A673 (cell line): Measurements from ENCODE around the gene SCYGR6.

Experiments
- EZH2 ChIP-seq: fragments of 200-600 bp; sonication (generic); IDR thresholded peaks from 2 replicates; pipeline ENCODE4 v1.6.1; 2017; ENCODE audit warnings: borderline replicate concordance, low read depth, mild to moderate bottlenecking, mixed read lengths, antibody characterized with exemption, low read length; ENCODE audit not compliant: poor library complexity, severe bottlenecking
- TF ChIP-seq, protein P1 (sequence below): fragments of 300-800, 200-600 bp; sonication (generic); conservative IDR thresholded peaks from 2 replicates; pipeline ENCODE4 v1.5.1; 2017; ENCODE audit warnings: low read depth, mild to moderate bottlenecking, antibody characterized with exemption, low read length, moderate library complexity, mixed read lengths

DNA sequence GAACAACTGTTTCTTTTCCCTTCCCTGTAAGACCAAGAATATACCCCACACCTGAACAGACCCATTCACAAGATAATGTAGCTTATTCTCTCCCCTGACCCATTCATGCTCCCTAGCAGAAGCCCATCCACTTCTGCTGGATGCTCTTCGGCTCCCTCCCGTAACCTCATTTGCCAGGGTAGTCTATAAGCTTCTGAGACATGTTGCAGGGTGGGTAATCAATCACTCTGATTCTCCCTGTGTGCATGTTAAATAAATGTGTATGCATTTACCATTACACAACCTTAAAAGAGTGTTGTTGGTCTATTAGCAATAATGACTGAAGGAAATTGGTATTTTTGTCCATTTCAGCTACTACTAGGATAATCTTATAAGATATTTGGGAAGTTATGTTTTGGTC is 8.1 kb downstream of the SCYGR6 start:
- TF ChIP-seq, protein P1, sequence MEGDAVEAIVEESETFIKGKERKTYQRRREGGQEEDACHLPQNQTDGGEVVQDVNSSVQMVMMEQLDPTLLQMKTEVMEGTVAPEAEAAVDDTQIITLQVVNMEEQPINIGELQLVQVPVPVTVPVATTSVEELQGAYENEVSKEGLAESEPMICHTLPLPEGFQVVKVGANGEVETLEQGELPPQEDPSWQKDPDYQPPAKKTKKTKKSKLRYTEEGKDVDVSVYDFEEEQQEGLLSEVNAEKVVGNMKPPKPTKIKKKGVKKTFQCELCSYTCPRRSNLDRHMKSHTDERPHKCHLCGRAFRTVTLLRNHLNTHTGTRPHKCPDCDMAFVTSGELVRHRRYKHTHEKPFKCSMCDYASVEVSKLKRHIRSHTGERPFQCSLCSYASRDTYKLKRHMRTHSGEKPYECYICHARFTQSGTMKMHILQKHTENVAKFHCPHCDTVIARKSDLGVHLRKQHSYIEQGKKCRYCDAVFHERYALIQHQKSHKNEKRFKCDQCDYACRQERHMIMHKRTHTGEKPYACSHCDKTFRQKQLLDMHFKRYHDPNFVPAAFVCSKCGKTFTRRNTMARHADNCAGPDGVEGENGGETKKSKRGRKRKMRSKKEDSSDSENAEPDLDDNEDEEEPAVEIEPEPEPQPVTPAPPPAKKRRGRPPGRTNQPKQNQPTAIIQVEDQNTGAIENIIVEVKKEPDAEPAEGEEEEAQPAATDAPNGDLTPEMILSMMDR = no peak
- no peak for TF ChIP-seq EZH2
